ENCODE measurements around the gene NFKBIA. TPM values are rescaled to one million over a fixed set of nuclear protein-coding genes. Genes with fewer than 3 reads are reported as not detected.
A peak's percentile ranks its signal among the peaks of the same experiment; 100 is the strongest.
"Not testable (repeated sequence)": the region's sequence is repeated elsewhere in the genome, so short reads cannot be mapped to it uniquely, and the experiment has no call there.

NFKBIA gene
- total and polyA plus RNA-seq, 12 donors = 41.0 to 98.5 (median 68.6) TPM

DNA sequence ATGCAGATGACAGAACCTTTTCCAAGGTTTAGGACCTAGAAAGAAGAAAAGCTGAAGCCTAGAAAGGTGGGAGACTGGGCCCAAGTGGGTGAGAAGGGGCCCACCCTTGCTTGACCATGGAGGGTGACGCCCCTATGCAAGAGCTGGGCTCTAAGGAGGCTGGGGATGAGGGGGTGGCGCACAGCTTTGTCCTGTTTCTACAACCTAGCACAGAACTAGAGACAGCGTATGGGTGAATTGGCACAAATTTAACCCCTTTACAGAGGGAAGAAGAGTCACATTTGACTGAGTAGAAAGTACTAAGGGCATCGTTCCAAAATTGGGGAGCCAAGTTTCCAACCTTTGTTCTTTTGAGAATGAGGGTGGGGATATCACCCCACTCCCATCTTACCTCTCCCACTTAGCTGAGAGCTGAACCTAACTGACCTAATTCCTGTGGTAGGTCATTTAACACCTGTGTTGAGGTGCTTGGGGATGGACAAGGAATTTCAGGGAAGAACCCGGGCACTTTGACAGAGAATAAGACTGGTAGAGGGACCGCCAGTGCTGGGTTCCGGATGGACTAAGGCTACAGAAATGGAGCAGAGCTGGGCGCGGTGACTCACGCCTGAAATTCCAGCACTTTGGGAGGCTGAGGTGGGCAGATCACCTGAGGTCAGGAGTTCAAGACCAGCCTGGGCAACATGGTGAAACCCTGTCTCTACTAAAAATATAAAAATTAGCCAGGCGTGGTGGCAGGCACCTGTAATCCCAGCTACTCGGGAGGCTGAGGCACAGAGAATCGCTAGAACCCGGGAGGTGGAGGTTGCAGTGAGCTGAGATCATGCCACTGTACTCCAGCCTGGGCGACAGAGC, 5.2 kb downstream of the NFKBIA start:
- peak overlapping the region; percentile 14 to 100 (median 79) for H3K27ac ChIP-seq
- peaks cover 0 to 71% (median 62%) of the 10 kb centered on the region in 9 donors for H3K4me1 ChIP-seq
- no peaks in the 10 kb centered on the region for H3K27me3 ChIP-seq
- TF ChIP-seq, protein P1, sequence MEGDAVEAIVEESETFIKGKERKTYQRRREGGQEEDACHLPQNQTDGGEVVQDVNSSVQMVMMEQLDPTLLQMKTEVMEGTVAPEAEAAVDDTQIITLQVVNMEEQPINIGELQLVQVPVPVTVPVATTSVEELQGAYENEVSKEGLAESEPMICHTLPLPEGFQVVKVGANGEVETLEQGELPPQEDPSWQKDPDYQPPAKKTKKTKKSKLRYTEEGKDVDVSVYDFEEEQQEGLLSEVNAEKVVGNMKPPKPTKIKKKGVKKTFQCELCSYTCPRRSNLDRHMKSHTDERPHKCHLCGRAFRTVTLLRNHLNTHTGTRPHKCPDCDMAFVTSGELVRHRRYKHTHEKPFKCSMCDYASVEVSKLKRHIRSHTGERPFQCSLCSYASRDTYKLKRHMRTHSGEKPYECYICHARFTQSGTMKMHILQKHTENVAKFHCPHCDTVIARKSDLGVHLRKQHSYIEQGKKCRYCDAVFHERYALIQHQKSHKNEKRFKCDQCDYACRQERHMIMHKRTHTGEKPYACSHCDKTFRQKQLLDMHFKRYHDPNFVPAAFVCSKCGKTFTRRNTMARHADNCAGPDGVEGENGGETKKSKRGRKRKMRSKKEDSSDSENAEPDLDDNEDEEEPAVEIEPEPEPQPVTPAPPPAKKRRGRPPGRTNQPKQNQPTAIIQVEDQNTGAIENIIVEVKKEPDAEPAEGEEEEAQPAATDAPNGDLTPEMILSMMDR (IDR thresholded peaks at IDR 0.05) = no peak
- 91 to 96% methylated on average over 15 of the region's 15 CpGs for WGBS, 2 donors
- DNase-seq = no peak
- H3K9me3 ChIP-seq = no peaks in the 10 kb centered on the region
- no peak overlapping the region for H3K4me3 ChIP-seq
- intact Hi-C loops (cut with DNase I) = loop anchor here in 1 of 10 donors (10.0 kb wide), 1 partner anchor 55 kb away; no protein-coding TSS in a partner anchor
- no peak for ATAC-seq
- H3K36me3 ChIP-seq = peaks cover 0 to 48% (median 36%) of the 10 kb centered on the region in 9 donors

DNA sequence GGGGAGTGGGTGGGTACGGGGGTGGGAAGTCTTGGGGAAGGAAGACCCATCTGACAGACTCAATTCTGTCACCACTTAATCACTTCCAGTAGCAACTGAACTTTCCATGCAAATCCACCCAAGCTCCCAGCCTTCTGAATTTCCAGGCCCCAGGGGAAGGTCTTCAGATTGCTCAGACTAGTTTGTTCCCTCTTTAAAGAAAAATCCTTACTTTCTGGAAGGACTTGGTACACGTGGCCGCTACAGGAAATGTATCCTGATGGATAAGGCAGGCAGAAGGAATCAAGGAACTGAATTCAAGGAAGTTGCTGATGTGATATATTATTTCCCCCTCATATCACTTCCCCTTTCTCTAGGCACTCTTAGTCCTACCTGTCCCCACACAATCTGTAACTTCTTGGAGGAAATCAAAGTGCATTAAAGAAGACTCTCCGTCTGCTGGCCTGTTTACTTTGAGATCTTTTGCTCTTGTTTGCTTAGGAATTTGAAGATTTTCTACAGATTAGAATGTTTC, 6.4 kb downstream of the NFKBIA start:
- peak in 6 of 8 donors; percentile 33 to 60 (median 44) for ATAC-seq
- intact Hi-C loops (cut with DNase I) = loop anchor here in 1 of 10 donors (10.0 kb wide), 1 partner anchor 53 kb away; no protein-coding TSS in a partner anchor
- H3K36me3 ChIP-seq = peaks cover 0 to 42% (median 31%) of the 10 kb centered on the region in 9 donors
- TF ChIP-seq, protein P1 (IDR thresholded peaks at IDR 0.05) = no peak
- peaks cover 0 to 78% (median 60%) of the 10 kb centered on the region in 9 donors for H3K4me1 ChIP-seq
- no peaks in the 10 kb centered on the region for H3K9me3 ChIP-seq
- peak overlapping the region; percentile 14 to 100 (median 79) for H3K27ac ChIP-seq
- no peaks in the 10 kb centered on the region for H3K27me3 ChIP-seq
- DNase-seq = peak in 1 of 2 donors; percentile 42
- H3K4me3 ChIP-seq = no peak overlapping the region
- WGBS, 2 donors = 30 to 31% methylated on average over 4 of the region's 4 CpGs

DNA sequence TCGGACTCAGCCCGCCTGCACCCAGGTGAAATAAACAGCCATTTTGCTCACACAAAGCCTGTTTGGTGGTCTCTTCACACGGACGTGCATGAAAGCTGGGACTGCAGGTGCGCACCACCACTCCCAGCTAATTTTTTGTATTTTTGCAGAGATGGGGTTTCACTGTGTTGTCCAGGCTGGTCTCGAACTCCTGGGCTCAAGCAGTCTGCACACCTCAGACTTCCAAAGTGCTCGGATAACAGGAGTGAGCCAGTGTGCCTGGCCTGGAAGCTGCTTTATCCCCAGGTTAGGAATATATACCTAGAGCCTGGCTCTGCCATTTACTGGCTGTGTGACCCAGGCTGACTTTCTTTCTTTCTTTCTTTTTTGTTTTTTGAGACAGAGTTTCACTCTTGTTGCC, 7.9 kb downstream of the NFKBIA start:
- Histone ChIP-seq H3K36me3 (peaks cover 0 to 27% (median 18%) of the 10 kb centered on the region in 9 donors), H3K4me1 (peaks cover 0 to 63% (median 45%) of the 10 kb centered on the region in 9 donors)
- DNase-seq, H3K4me3 ChIP-seq, H3K27me3 ChIP-seq, H3K27ac ChIP-seq, H3K9me3 ChIP-seq, ATAC-seq: not testable (repeated sequence)
- 87 to 95% methylated on average over 6 to 7 of the region's 7 CpGs for WGBS, 2 donors
- intact Hi-C loops (cut with DNase I) = loop anchor here in 1 of 10 donors (10.0 kb wide), 1 partner anchor 52 kb away; no protein-coding TSS in a partner anchor

DNA sequence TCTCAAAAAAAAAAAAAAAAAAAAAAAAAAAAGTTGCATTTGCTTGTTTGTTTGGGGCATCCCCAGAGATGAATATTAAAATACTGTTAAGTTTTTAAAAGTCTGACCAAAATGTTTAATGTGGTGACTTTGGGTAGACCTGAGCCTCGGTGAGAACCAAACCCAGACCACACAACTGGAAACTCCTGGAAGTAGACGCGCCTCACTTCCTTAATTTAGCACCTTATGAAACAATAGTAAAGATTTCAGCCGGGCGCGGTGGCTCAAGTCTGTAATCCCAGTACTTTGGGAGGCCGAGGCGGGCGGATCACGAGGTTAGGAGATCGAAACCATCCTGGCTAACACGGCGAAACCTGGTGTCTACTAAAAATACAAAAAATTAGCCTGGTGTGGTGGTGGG, 9.3 kb downstream of the NFKBIA start:
- peaks cover 0 to 49% (median 32%) of the 10 kb centered on the region in 9 donors for H3K4me1 ChIP-seq

More for the DNA sequence above, 9.3 kb downstream of the NFKBIA start:
- H3K9me3 ChIP-seq = no peaks in the 10 kb centered on the region
- H3K36me3 ChIP-seq = peaks cover 0 to 14% (median 5%) of the 10 kb centered on the region in 9 donors
- TF ChIP-seq, protein P1 (IDR thresholded peaks at IDR 0.05) = no peak
- H3K27ac ChIP-seq = no peak overlapping the region
- ATAC-seq = no peak
- no peaks in the 10 kb centered on the region for H3K27me3 ChIP-seq
- DNase-seq = no peak
- H3K4me3 ChIP-seq = no peak overlapping the region
- WGBS, 2 donors = 90 to 95% methylated on average over 13 of the region's 13 CpGs
- intact Hi-C loops (cut with DNase I) = loop anchor here in 1 of 10 donors (10.0 kb wide), 1 partner anchor 50 kb away; no protein-coding TSS in a partner anchor
